ENCODE results near the gene TNFRSF11A. TPM values are rescaled to one million over a fixed set of nuclear protein-coding genes. Genes with fewer than 3 reads are reported as not detected.

Gene TNFRSF11A
- total and polyA plus RNA-seq, 5 donors from 2014 or later, result 0.93 to 3.6 (median 2.1) TPM

GRCh38 chr18:62387257-62387656 is 62.1 kb downstream of the TNFRSF11A start:
- no peaks in the 10 kb centered on the region for H3K4me1 Mint-ChIP-seq
- H3K36me3 Mint-ChIP-seq, result no peaks in the 10 kb centered on the region
- no peak overlapping the region for H3K4me3 ChIP-seq (ENCODE audit: low read depth, low read length)
- DNase-seq (no peak), ATAC-seq (ENCODE audit: low read depth in 2 of 2) (no peak)
- H3K27me3 Mint-ChIP-seq, result no peaks in the 10 kb centered on the region
- H3K27ac ChIP-seq (ENCODE audit: insufficient read depth, low read length, poor library complexity, severe bottlenecking), result no peak overlapping the region
- peaks cover 0 to 3% (median 0%) of the 10 kb centered on the region in 7 donors for H3K9me3 Mint-ChIP-seq
- H3K9me3 ChIP-seq (ENCODE audit: control insufficient read depth in 2 of 2, low read length in 2 of 2), result no peaks in the 10 kb centered on the region
- H3K27me3 ChIP-seq (ENCODE audit: control insufficient read depth, insufficient read depth, low read length), result no peaks in the 10 kb centered on the region
- no peaks in the 10 kb centered on the region for H3K36me3 ChIP-seq (ENCODE audit: control insufficient read depth, insufficient read depth, low read length)
- no peaks in the 10 kb centered on the region for H3K4me1 ChIP-seq (ENCODE audit: control insufficient read depth, insufficient read depth, low read length, poor library complexity, severe bottlenecking)
- H3K27ac Mint-ChIP-seq, result no peak overlapping the region
- H3K4me3 Mint-ChIP-seq, result no peak overlapping the region

GRCh38 chr18:62388855-62389760 is 64.0 kb downstream of the TNFRSF11A start:
- Histone ChIP-seq H3K36me3 (ENCODE audit: control insufficient read depth, insufficient read depth, low read length) (no peaks in the 10 kb centered on the region), H3K27me3 (ENCODE audit: control insufficient read depth, insufficient read depth, low read length) (no peaks in the 10 kb centered on the region), H3K9me3 (ENCODE audit: control insufficient read depth in 2 of 2, low read length in 2 of 2) (no peaks in the 10 kb centered on the region), H3K27ac (ENCODE audit: insufficient read depth, low read length, poor library complexity, severe bottlenecking) (no peak overlapping the region), H3K4me1 (ENCODE audit: control insufficient read depth, insufficient read depth, low read length, poor library complexity, severe bottlenecking) (no peaks in the 10 kb centered on the region), H3K4me3 (ENCODE audit: low read depth, low read length) (no peak overlapping the region)
- Mint-ChIP-seq H3K36me3 (no peaks in the 10 kb centered on the region), H3K4me3 (no peak overlapping the region), H3K9me3 (no peaks in the 10 kb centered on the region), H3K27me3 (no peaks in the 10 kb centered on the region), H3K4me1 (no peaks in the 10 kb centered on the region), H3K27ac (no peak overlapping the region)
- no peak for DNase-seq
- no peak for ATAC-seq (ENCODE audit: low read depth in 2 of 2)

- no peaks in the 10 kb centered on the region for H3K9me3 Mint-ChIP-seq
- Histone ChIP-seq H3K4me1 (ENCODE audit: control insufficient read depth, insufficient read depth, low read length, poor library complexity, severe bottlenecking) (no peaks in the 10 kb centered on the region), H3K27ac (ENCODE audit: insufficient read depth, low read length, poor library complexity, severe bottlenecking) (no peak overlapping the region), H3K27me3 (ENCODE audit: control insufficient read depth, insufficient read depth, low read length) (no peaks in the 10 kb centered on the region), H3K36me3 (ENCODE audit: control insufficient read depth, insufficient read depth, low read length) (no peaks in the 10 kb centered on the region), H3K4me3 (ENCODE audit: low read depth, low read length) (no peak overlapping the region), H3K9me3 (ENCODE audit: control insufficient read depth in 2 of 2, low read length in 2 of 2) (no peaks in the 10 kb centered on the region)
- H3K27ac Mint-ChIP-seq, result no peak overlapping the region
- no peaks in the 10 kb centered on the region for H3K4me1 Mint-ChIP-seq
- DNase-seq (no peak), ATAC-seq (ENCODE audit: low read depth in 2 of 2) (no peak)
- H3K4me3 Mint-ChIP-seq, result no peak overlapping the region
- no peaks in the 10 kb centered on the region for H3K36me3 Mint-ChIP-seq
- H3K27me3 Mint-ChIP-seq, result no peaks in the 10 kb centered on the region
Observed at GRCh38 chr18:62389761-62390481, 64.8 kb downstream of the TNFRSF11A start.

GRCh38 chr18:62394006-62394763 is 69.1 kb downstream of the TNFRSF11A start:
- no peaks in the 10 kb centered on the region for H3K4me1 Mint-ChIP-seq
- ATAC-seq (ENCODE audit: low read depth in 2 of 2) (no peak), DNase-seq (no peak)
- no peaks in the 10 kb centered on the region for H3K27me3 Mint-ChIP-seq
- H3K4me3 Mint-ChIP-seq, result no peak overlapping the region
- no peaks in the 10 kb centered on the region for H3K4me1 ChIP-seq (ENCODE audit: control insufficient read depth, insufficient read depth, low read length, poor library complexity, severe bottlenecking)
- no peak overlapping the region for H3K27ac Mint-ChIP-seq
- H3K9me3 Mint-ChIP-seq, result peaks cover 0 to 1% (median 0%) of the 10 kb centered on the region in 7 donors
- no peak overlapping the region for H3K4me3 ChIP-seq (ENCODE audit: low read depth, low read length)
- no peaks in the 10 kb centered on the region for H3K36me3 Mint-ChIP-seq
- H3K36me3 ChIP-seq (ENCODE audit: control insufficient read depth, insufficient read depth, low read length), result no peaks in the 10 kb centered on the region
- H3K9me3 ChIP-seq (ENCODE audit: control insufficient read depth in 2 of 2, low read length in 2 of 2), result no peaks in the 10 kb centered on the region
- no peaks in the 10 kb centered on the region for H3K27me3 ChIP-seq (ENCODE audit: control insufficient read depth, insufficient read depth, low read length)
- no peak overlapping the region for H3K27ac ChIP-seq (ENCODE audit: insufficient read depth, low read length, poor library complexity, severe bottlenecking)

GRCh38 chr18:62396381-62396780 is 71.3 kb downstream of the TNFRSF11A start:
- Histone ChIP-seq H3K9me3 (ENCODE audit: control insufficient read depth in 2 of 2, low read length in 2 of 2) (no peaks in the 10 kb centered on the region), H3K4me1 (ENCODE audit: control insufficient read depth, insufficient read depth, low read length, poor library complexity, severe bottlenecking) (no peaks in the 10 kb centered on the region), H3K4me3 (ENCODE audit: low read depth, low read length) (no peak overlapping the region), H3K36me3 (ENCODE audit: control insufficient read depth, insufficient read depth, low read length) (no peaks in the 10 kb centered on the region), H3K27ac (ENCODE audit: insufficient read depth, low read length, poor library complexity, severe bottlenecking) (no peak overlapping the region), H3K27me3 (ENCODE audit: control insufficient read depth, insufficient read depth, low read length) (no peaks in the 10 kb centered on the region)
- H3K27me3 Mint-ChIP-seq, result peaks cover 5% of the 10 kb centered on the region
- H3K4me1 Mint-ChIP-seq, result no peaks in the 10 kb centered on the region
- peaks cover 0 to 1% (median 0%) of the 10 kb centered on the region in 7 donors for H3K9me3 Mint-ChIP-seq
- no peak overlapping the region for H3K4me3 Mint-ChIP-seq
- no peak overlapping the region for H3K27ac Mint-ChIP-seq
- DNase-seq, result peak in 1 of 3 donors; percentile 68
- H3K36me3 Mint-ChIP-seq, result no peaks in the 10 kb centered on the region
- peak in 1 of 2 donors; percentile 44 for ATAC-seq (ENCODE audit: low read depth in 2 of 2)

GRCh38 chr18:62396967-62397366 is 71.9 kb downstream of the TNFRSF11A start:
- Mint-ChIP-seq H3K4me1 (no peaks in the 10 kb centered on the region), H3K27ac (no peak overlapping the region), H3K4me3 (no peak overlapping the region), H3K27me3 (peaks cover 5% of the 10 kb centered on the region), H3K9me3 (peaks cover 0 to 1% (median 0%) of the 10 kb centered on the region in 7 donors), H3K36me3 (no peaks in the 10 kb centered on the region)
- no peaks in the 10 kb centered on the region for H3K27me3 ChIP-seq (ENCODE audit: control insufficient read depth, insufficient read depth, low read length)
- ATAC-seq (ENCODE audit: low read depth in 2 of 2) (no peak), DNase-seq (no peak)
- no peak overlapping the region for H3K27ac ChIP-seq (ENCODE audit: insufficient read depth, low read length, poor library complexity, severe bottlenecking)
- no peaks in the 10 kb centered on the region for H3K9me3 ChIP-seq (ENCODE audit: control insufficient read depth in 2 of 2, low read length in 2 of 2)
- H3K4me3 ChIP-seq (ENCODE audit: low read depth, low read length), result no peak overlapping the region
- H3K4me1 ChIP-seq (ENCODE audit: control insufficient read depth, insufficient read depth, low read length, poor library complexity, severe bottlenecking), result no peaks in the 10 kb centered on the region
- no peaks in the 10 kb centered on the region for H3K36me3 ChIP-seq (ENCODE audit: control insufficient read depth, insufficient read depth, low read length)

- Histone ChIP-seq H3K36me3 (ENCODE audit: control insufficient read depth, insufficient read depth, low read length) (no peaks in the 10 kb centered on the region), H3K4me1 (ENCODE audit: control insufficient read depth, insufficient read depth, low read length, poor library complexity, severe bottlenecking) (no peaks in the 10 kb centered on the region), H3K4me3 (ENCODE audit: low read depth, low read length) (no peak overlapping the region), H3K27ac (ENCODE audit: insufficient read depth, low read length, poor library complexity, severe bottlenecking) (no peak overlapping the region), H3K27me3 (ENCODE audit: control insufficient read depth, insufficient read depth, low read length) (no peaks in the 10 kb centered on the region), H3K9me3 (ENCODE audit: control insufficient read depth in 2 of 2, low read length in 2 of 2) (no peaks in the 10 kb centered on the region)
- peaks cover 0 to 4% (median 0%) of the 10 kb centered on the region in 7 donors for H3K9me3 Mint-ChIP-seq
- no peaks in the 10 kb centered on the region for H3K4me1 Mint-ChIP-seq
- ATAC-seq (ENCODE audit: low read depth in 2 of 2), result no peak
- no peak for DNase-seq
- H3K4me3 Mint-ChIP-seq, result no peak overlapping the region
- no peaks in the 10 kb centered on the region for H3K36me3 Mint-ChIP-seq
- H3K27me3 Mint-ChIP-seq, result peaks cover 5% of the 10 kb centered on the region
- H3K27ac Mint-ChIP-seq, result no peak overlapping the region
Observed at GRCh38 chr18:62398291-62398690, 73.2 kb downstream of the TNFRSF11A start.

Data from CD4-positive, CD25-positive, alpha-beta regulatory T cell (primary cell).